Mesendoderm (in vitro differentiated cells): ENCODE measurements around the gene P2RY6. TPM values are rescaled to one million over a fixed set of nuclear protein-coding genes. Genes with fewer than 3 reads are reported as not detected.

Experiments used
- DNase-seq: peaks from one replicate; pipeline ENCODE4 v3.0.0; 2013
- H2AK5ac ChIP-seq: 2 replicates; pipeline ENCODE4 v1.6.1; 2013; ENCODE audit warnings: low read length, inconsistent platforms
- H2BK120ac ChIP-seq: 2 replicates; pipeline ENCODE4 v1.6.1; 2013; ENCODE audit warnings: low read depth, mild to moderate bottlenecking, low read length, moderate library complexity, mixed read lengths
- H2BK15ac ChIP-seq: replicated peaks from 2 replicates; pipeline ENCODE4 v1.6.1; 2013; ENCODE audit warnings: low read depth, mild to moderate bottlenecking, moderate library complexity
- H2BK5ac ChIP-seq: 2 replicates; pipeline ENCODE4 v1.6.1; 2013; ENCODE audit warnings: low read length, inconsistent platforms
- H3K18ac ChIP-seq: 2 replicates; pipeline ENCODE4 v1.6.1; 2013; ENCODE audit warnings: mild to moderate bottlenecking, low read length, mixed read lengths
- H3K23ac ChIP-seq: one replicate; pipeline ENCODE4 v1.6.1; 2013; ENCODE audit warnings: low read length
- H3K27ac ChIP-seq: 2 replicates; pipeline ENCODE4 v1.5.1; 2013; ENCODE audit warnings: low read depth, mild to moderate bottlenecking, inconsistent platforms, low read length, moderate library complexity
- H3K27me3 ChIP-seq: 2 replicates; pipeline ENCODE4 v1.6.1; 2013; ENCODE audit warnings: low read length, control low read depth, mild to moderate bottlenecking, inconsistent platforms; ENCODE audit not compliant: insufficient read depth, poor library complexity
- H3K36me3 ChIP-seq: 2 replicates; pipeline ENCODE4 v1.6.1; 2013; ENCODE audit warnings: low read length, inconsistent platforms; ENCODE audit not compliant: control insufficient read depth, insufficient read depth
- H3K4ac ChIP-seq: one replicate; pipeline ENCODE4 v1.6.1; 2013; ENCODE audit warnings: low read depth, mild to moderate bottlenecking, low read length, moderate library complexity
- H3K4me1 ChIP-seq: 2 replicates; pipeline ENCODE4 v1.6.1; 2013; ENCODE audit warnings: low read depth, low read length, inconsistent platforms; ENCODE audit not compliant: control insufficient read depth
- H3K4me2 ChIP-seq: 2 replicates; pipeline ENCODE4 v1.6.1; 2013; ENCODE audit warnings: low read length
- H3K4me3 ChIP-seq: 2 replicates; pipeline ENCODE4 v1.5.1; 2013; ENCODE audit warnings: mild to moderate bottlenecking, low read length
- H3K56ac ChIP-seq: one replicate; pipeline ENCODE4 v1.6.1; 2013; ENCODE audit warnings: low read length
- H3K79me1 ChIP-seq: 2 replicates; pipeline ENCODE4 v1.6.1; 2013; ENCODE audit warnings: low read length, inconsistent platforms
- H3K79me2 ChIP-seq: 2 replicates; pipeline ENCODE4 v1.6.1; 2013; ENCODE audit warnings: mild to moderate bottlenecking, low read length; ENCODE audit not compliant: control insufficient read depth, insufficient read depth
- H3K9ac ChIP-seq: 2 replicates; pipeline ENCODE4 v1.6.1; 2013; ENCODE audit warnings: low read length, inconsistent platforms
- H4K5ac ChIP-seq: one replicate; pipeline ENCODE4 v1.6.1; 2013; ENCODE audit warnings: low read length
- H4K8ac ChIP-seq: one replicate; pipeline ENCODE4 v1.6.1; 2013; ENCODE audit warnings: low read depth, mild to moderate bottlenecking, control low read depth, low read length, moderate library complexity
- WGBS: extraction: QIAGEN DNeasy Blood & Tissue Kit; methylation state at CpG from one replicate; pipeline ENCODE4 v1.1.7; 2013; ENCODE audit warnings: low lambda C conversion rate, missing lambda C conversion rate; ENCODE audit not compliant: insufficient coverage; ENCODE audit errors: extremely low coverage; 5-methylcytosine and 5-hydroxymethylcytosine counted together
- polyA plus RNA-seq, 2 experiments: library from polyadenylated mRNA; stranded (reverse); fragments of 200-250 nt; gene quantifications; one replicate each; pipeline ENCODE4 v1.2.3, GENCODE V29; 2013

Gene P2RY6
- polyA plus RNA-seq (2013, experiment 1 of 2) = 0.03 TPM
- 0.07 TPM for polyA plus RNA-seq (2013, experiment 2 of 2)

GRCh38 chr11:73271936-73272679 lies at the start of gene P2RY6:
Gene P2RY6, plus strand, starts transcription at chr11:73272338. Its CDS starts 24,181 bp downstream, at chr11:73296519.
- no peaks in the 10 kb centered on the region for H3K79me1 ChIP-seq
- H2BK120ac ChIP-seq = no peak within 1 kb of the TSS
- no CpG with 5 or more reads among the region's 17 CpGs for WGBS
- H3K27me3 ChIP-seq = no peaks in the 10 kb centered on the region
- H3K56ac ChIP-seq = peak within 1 kb of the TSS; percentile 1
- no peak within 1 kb of the TSS for H3K4me3 ChIP-seq
- H3K27ac ChIP-seq = no peak within 1 kb of the TSS
- H3K4ac ChIP-seq = no peak within 1 kb of the TSS
- no peak within 1 kb of the TSS for H3K18ac ChIP-seq
- H2AK5ac ChIP-seq = no peak within 1 kb of the TSS
- peaks cover 2% of the 10 kb centered on the region for H3K4me1 ChIP-seq
- H4K5ac ChIP-seq = no peak within 1 kb of the TSS
- H3K23ac ChIP-seq = no peak within 1 kb of the TSS
- H3K36me3 ChIP-seq = no peaks in the 10 kb centered on the region
- no peaks in the 10 kb centered on the region for H3K79me2 ChIP-seq
- H3K4me2 ChIP-seq = no peak within 1 kb of the TSS
- no peak within 1 kb of the TSS for H2BK5ac ChIP-seq
- DNase-seq = peak; percentile 92
- H4K8ac ChIP-seq = no peak within 1 kb of the TSS
- H3K9ac ChIP-seq = no peak within 1 kb of the TSS
- H2BK15ac ChIP-seq = no peak within 1 kb of the TSS

GRCh38 chr11:73223998-73224730 lies 48.0 kb upstream of the P2RY6 start:
- no peak overlapping the region for H2BK5ac ChIP-seq
- H3K18ac ChIP-seq = no peak overlapping the region
- no peaks in the 10 kb centered on the region for H3K36me3 ChIP-seq
- H4K8ac ChIP-seq = no peak overlapping the region
- no peak overlapping the region for H3K4ac ChIP-seq
- no peak overlapping the region for H2BK15ac ChIP-seq
- H3K56ac ChIP-seq = no peak overlapping the region
- no peak overlapping the region for H3K4me2 ChIP-seq
- no CpG with 5 or more reads among the region's 10 CpGs for WGBS
- no peak overlapping the region for H3K4me3 ChIP-seq
- H3K79me2 ChIP-seq = no peaks in the 10 kb centered on the region
- no peak overlapping the region for H3K9ac ChIP-seq
- H2BK120ac ChIP-seq = no peak overlapping the region
- H4K5ac ChIP-seq = no peak overlapping the region
- no peaks in the 10 kb centered on the region for H3K79me1 ChIP-seq
- H3K27ac ChIP-seq = no peak overlapping the region
- H3K27me3 ChIP-seq = no peaks in the 10 kb centered on the region
- no peak overlapping the region for H3K23ac ChIP-seq
- no peak overlapping the region for H2AK5ac ChIP-seq
- H3K4me1 ChIP-seq = peaks cover 1% of the 10 kb centered on the region
- DNase-seq = no peak

GRCh38 chr11:73225001-73225686 lies 47.0 kb upstream of the P2RY6 start:
- H3K79me1 ChIP-seq = no peaks in the 10 kb centered on the region
- WGBS = no CpG with 5 or more reads among the region's 3 CpGs
- H3K23ac ChIP-seq = no peak overlapping the region
- H3K56ac ChIP-seq = peak overlapping the region; percentile 1
- no peak overlapping the region for H2AK5ac ChIP-seq
- H3K4me3 ChIP-seq = no peak overlapping the region
- no peaks in the 10 kb centered on the region for H3K79me2 ChIP-seq
- H3K27me3 ChIP-seq = no peaks in the 10 kb centered on the region
- no peaks in the 10 kb centered on the region for H3K36me3 ChIP-seq
- DNase-seq = peak; percentile 78
- no peak overlapping the region for H2BK120ac ChIP-seq
- H4K5ac ChIP-seq = no peak overlapping the region
- no peak overlapping the region for H3K4me2 ChIP-seq
- no peak overlapping the region for H2BK5ac ChIP-seq
- H4K8ac ChIP-seq = no peak overlapping the region
- H2BK15ac ChIP-seq = no peak overlapping the region
- H3K4me1 ChIP-seq = peaks cover 1% of the 10 kb centered on the region
- H3K4ac ChIP-seq = no peak overlapping the region
- no peak overlapping the region for H3K18ac ChIP-seq
- H3K9ac ChIP-seq = no peak overlapping the region
- no peak overlapping the region for H3K27ac ChIP-seq

- H3K27me3 ChIP-seq = no peaks in the 10 kb centered on the region
- no peak overlapping the region for H2AK5ac ChIP-seq
- no peak overlapping the region for H3K4me3 ChIP-seq
- peaks cover 1% of the 10 kb centered on the region for H3K4me1 ChIP-seq
- no peak overlapping the region for H4K5ac ChIP-seq
- no peak overlapping the region for H2BK15ac ChIP-seq
- H3K36me3 ChIP-seq = no peaks in the 10 kb centered on the region
- H3K18ac ChIP-seq = no peak overlapping the region
- DNase-seq = no peak
- H2BK120ac ChIP-seq = no peak overlapping the region
- H3K27ac ChIP-seq = no peak overlapping the region
- no CpG with 5 or more reads among the region's 7 CpGs for WGBS
- no peak overlapping the region for H2BK5ac ChIP-seq
- no peak overlapping the region for H3K4me2 ChIP-seq
- H3K4ac ChIP-seq = no peak overlapping the region
- H3K23ac ChIP-seq = no peak overlapping the region
- no peak overlapping the region for H3K9ac ChIP-seq
- no peak overlapping the region for H4K8ac ChIP-seq
- peak overlapping the region; percentile 1 for H3K56ac ChIP-seq
- no peaks in the 10 kb centered on the region for H3K79me2 ChIP-seq
- H3K79me1 ChIP-seq = no peaks in the 10 kb centered on the region
Observed at GRCh38 chr11:73225851-73226250, 46.3 kb upstream of the P2RY6 start.

- H3K79me1 ChIP-seq = no peaks in the 10 kb centered on the region
- H3K18ac ChIP-seq = no peak overlapping the region
- no peak overlapping the region for H3K4ac ChIP-seq
- H4K5ac ChIP-seq = no peak overlapping the region
- no peak overlapping the region for H2BK5ac ChIP-seq
- H3K36me3 ChIP-seq = no peaks in the 10 kb centered on the region
- H2BK120ac ChIP-seq = no peak overlapping the region
- H2BK15ac ChIP-seq = no peak overlapping the region
- H3K27ac ChIP-seq = no peak overlapping the region
- WGBS = no CpG with 5 or more reads among the region's 8 CpGs
- no peak overlapping the region for H3K23ac ChIP-seq
- DNase-seq = no peak
- H3K27me3 ChIP-seq = no peaks in the 10 kb centered on the region
- no peak overlapping the region for H2AK5ac ChIP-seq
- no peak overlapping the region for H3K9ac ChIP-seq
- H3K4me3 ChIP-seq = no peak overlapping the region
- H3K4me1 ChIP-seq = peaks cover 1% of the 10 kb centered on the region
- H3K56ac ChIP-seq = no peak overlapping the region
- H3K79me2 ChIP-seq = no peaks in the 10 kb centered on the region
- H4K8ac ChIP-seq = no peak overlapping the region
- H3K4me2 ChIP-seq = no peak overlapping the region
Observed at GRCh38 chr11:73226297-73227006, 45.7 kb upstream of the P2RY6 start.
